Subcutaneous adipose tissue (tissue), 4 donors: ENCODE measurements around the gene SMARCA5. TPM values are rescaled to one million over a fixed set of nuclear protein-coding genes. Genes with fewer than 3 reads are reported as not detected.

ENCODE experiments used
- CTCF ChIP-seq: fragments of 450-650 bp; IDR thresholded peaks from one replicate; pipeline ENCODE4 v1.5.1; 2016; ENCODE audit warnings: low read depth, mild to moderate bottlenecking, control low read depth, antibody characterized with exemption, moderate library complexity
- total RNA-seq, 4 donors: library from RNA; depleted of rRNA; stranded (reverse); fragments of >200 nt; gene quantifications; one replicate each; pipeline ENCODE4 v1.1.0, GENCODE V29; 2016

The SMARCA5 gene
- total RNA-seq, 4 donors from 2014 or later: 25.6 to 53.5 (median 30.6) TPM

DNA sequence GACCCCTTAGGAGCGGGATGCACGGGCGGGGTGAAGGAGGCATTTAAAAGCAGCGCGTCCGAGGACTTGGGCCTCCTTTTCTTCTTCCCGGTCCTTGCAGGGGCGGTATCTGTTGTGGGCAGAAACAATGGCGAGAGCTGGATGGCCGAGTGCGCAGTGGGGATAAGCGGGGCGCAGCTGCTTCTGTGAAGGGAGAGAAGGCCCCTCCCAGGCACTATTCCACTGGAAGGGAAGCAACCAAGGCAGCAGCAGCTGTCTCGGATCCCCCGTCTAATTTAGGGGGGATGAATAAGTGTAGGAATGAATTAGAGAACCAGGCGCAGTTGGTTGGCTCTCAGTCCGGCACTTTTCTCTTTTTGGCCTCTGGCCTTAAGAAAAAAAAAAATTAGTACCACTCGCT, 995 bp downstream of the SMARCA5 start:
- no peak for TF ChIP-seq CTCF

- no peak for TF ChIP-seq CTCF
Measured at GRCh38 chr4:143514901-143515300, 1.4 kb downstream of the SMARCA5 start.

DNA sequence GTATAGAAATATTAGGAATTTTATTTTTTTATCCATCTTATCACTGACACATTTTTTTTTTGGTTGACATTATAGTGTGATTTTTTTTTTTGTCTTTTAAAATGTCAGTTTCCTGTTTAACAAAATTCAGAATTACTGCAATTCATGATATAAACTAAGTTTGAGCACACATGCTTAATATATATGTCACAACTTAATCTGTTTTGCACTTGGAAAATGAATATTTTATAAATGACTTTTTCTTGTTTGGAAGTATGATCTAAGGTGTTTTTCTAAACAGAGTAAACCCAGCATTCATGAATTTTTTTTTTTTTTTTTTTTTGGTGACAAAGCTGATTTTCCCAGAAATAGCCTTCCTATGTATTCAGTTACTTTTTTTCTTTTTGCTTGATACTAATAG, 2.4 kb downstream of the SMARCA5 start:
- TF ChIP-seq CTCF: no peak

- TF ChIP-seq CTCF: no peak
Measured at GRCh38 chr4:143517764-143518163, 4.3 kb downstream of the SMARCA5 start.

DNA sequence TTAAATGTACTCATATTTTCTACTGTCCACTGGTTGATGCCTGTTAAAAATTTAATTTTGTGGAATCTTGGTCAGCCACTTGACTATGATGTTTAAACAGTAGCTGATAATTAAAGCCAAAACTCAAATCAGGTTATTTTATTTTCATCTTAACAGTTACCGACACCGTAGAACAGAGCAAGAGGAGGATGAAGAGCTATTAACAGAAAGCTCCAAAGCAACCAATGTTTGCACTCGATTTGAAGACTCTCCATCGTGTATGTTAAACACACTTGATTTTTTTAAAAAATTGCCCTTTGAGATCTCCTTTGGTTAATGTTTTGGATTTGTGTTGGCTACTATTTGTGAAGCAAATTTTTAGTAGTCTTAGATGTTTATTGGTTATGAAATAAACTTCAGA, 10.7 kb downstream of the SMARCA5 start:
- TF ChIP-seq CTCF: no peak

DNA sequence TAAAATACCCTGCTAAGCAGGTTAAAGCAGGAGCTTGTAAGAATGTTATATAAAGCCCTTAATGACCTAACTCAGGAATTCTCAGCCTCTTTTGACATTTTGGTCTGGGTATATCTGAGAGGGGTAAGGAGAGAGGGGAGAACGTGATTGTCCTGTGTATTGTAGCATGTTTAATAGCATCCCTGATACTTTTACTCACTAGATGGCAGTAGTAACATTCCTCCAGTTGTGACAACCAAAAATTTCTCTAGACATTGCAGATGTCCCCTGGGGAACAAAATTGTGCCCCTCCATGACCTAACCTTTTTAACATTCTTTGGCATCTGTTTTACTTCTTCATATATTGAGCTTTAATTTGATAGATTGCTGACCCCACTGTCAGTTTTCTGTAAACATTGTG, 17.9 kb downstream of the SMARCA5 start:
- no peak for TF ChIP-seq CTCF

DNA sequence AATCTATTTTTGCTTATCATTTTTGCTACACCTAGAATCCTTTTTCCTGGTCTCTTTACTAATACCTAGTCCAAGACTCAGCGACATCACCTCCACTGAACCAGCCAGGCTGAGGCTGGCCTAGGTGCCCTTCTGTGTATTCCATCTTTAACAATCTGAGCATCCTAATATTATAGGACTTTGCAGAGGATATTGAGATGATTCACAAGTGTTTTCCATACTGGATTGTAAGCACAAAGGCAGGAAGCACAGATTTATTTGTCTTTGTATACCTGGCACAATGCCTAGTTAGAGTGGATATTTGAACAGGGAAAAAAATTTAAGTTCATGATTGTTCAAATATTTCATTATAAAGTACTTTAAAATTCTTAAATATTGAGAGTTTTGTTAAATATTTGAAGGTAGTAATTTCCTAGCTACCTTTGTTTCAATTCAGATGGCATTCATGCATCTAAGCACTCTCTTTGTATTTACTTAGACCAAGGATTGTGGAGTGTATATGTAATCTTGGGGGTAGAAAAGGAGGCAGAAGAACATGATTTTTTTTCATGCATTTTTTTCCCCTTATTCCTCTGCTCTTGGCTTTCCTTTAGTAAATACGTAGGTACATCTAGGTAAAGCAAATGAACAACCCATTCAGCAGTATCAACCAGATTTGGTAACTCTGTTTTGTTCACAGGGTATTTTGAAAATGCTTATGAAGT, 18.4 kb downstream of the SMARCA5 start:
- no peak for TF ChIP-seq CTCF
